T-cell (primary cell): ENCODE data around the gene DNASE1L2. TPM values are rescaled to one million over a fixed set of nuclear protein-coding genes. Genes with fewer than 3 reads are reported as not detected.
"Not testable (repeated sequence)": the region's sequence is repeated elsewhere in the genome, so short reads cannot be mapped to it uniquely, and the experiment has no call there.

Experiments
- ATAC-seq, 4 experiments: fragments of 200-7000 bp in 3 of 4; fragments of 150-1000 bp in 1 of 4; cut with Tn5 transposase; replicated peaks in 1 of 4; 1 replicate in 3 of 4; 2 replicates in 1 of 4; pipeline ENCODE4 v1.10.0; 2021; ENCODE audit warnings: moderate library complexity in 3 of 4, mild to moderate bottlenecking in 2 of 4, moderate number of reproducible peaks in 1 of 4
- CTCF ChIA-PET, 2 donors: fragments of 300-600 bp; sonication (Branson Sonifier 250); formaldehyde crosslinking; loops; one replicate each; lab custom pipeline; 2022; ENCODE audit warnings: antibody characterized with exemption in 2 of 2; lab: Charles Lee
- POLR2A ChIA-PET, 2 donors: fragments of 300-600 bp; sonication (Branson Sonifier 250); formaldehyde crosslinking; loops; one replicate each; lab custom pipeline; 2022; ENCODE audit warnings: antibody characterized with exemption in 2 of 2; lab: Charles Lee
- DNase-seq, 35 experiments: peaks; one replicate each; pipeline versions ENCODE4 v3.0.0 to v3.0.0-alpha.2; 2013 to 2023
- H3K27ac ChIP-seq: one replicate; pipeline ENCODE4 v1.5.1; 2013; ENCODE audit warnings: low read length
- H3K27me3 ChIP-seq, 2 experiments: replicated peaks in 1 of 2; 1 replicate in 1 of 2; 2 replicates in 1 of 2; pipeline versions ENCODE4 v1.6.1 to v1.7.0; 2013; ENCODE audit warnings: low read length in 1 of 2, mixed read lengths in 1 of 2; ENCODE audit not compliant: control insufficient read depth in 2 of 2, insufficient read depth in 2 of 2; ENCODE audit errors: extremely low read depth in 1 of 2
- H3K36me3 ChIP-seq, 2 donors: 1 replicate in 1 of 2; 2 replicates in 1 of 2; pipeline versions ENCODE4 v1.6.1 to v1.7.0; 2013; ENCODE audit warnings: low read length in 1 of 2; ENCODE audit not compliant: control insufficient read depth in 2 of 2, insufficient read depth in 1 of 2; ENCODE audit errors: extremely low read depth in 1 of 2
- H3K4me1 ChIP-seq, 2 experiments: 1 replicate in 1 of 2; 2 replicates in 1 of 2; pipeline versions ENCODE4 v1.6.1 to v1.7.0; 2013; ENCODE audit warnings: low read length in 2 of 2, mixed read lengths in 1 of 2; ENCODE audit not compliant: insufficient read depth in 2 of 2, control insufficient read depth in 1 of 2; ENCODE audit errors: extremely low read depth in 1 of 2
- H3K4me3 ChIP-seq, 2 donors: 1 replicate in 1 of 2; 2 replicates in 1 of 2; pipeline versions ENCODE4 v1.5.1 to v1.7.0; 2013; ENCODE audit warnings: mild to moderate bottlenecking in 2 of 2, low read length in 1 of 2, moderate library complexity in 1 of 2; ENCODE audit not compliant: control insufficient read depth in 1 of 2; ENCODE audit errors: extremely low read depth in 1 of 2
- H3K9me3 ChIP-seq: 2 replicates; pipeline ENCODE4 v1.7.0; 2013
- H3K27ac Mint-ChIP-seq, 2 donors: one replicate each; pipeline ENCODE4 v1.8.0; 2020 to 2021; ENCODE audit warnings: mild to moderate bottlenecking in 2 of 2, mixed read lengths in 2 of 2
- H3K27me3 Mint-ChIP-seq, 2 donors: one replicate each; pipeline ENCODE4 v1.8.0; 2021 to 2022; ENCODE audit warnings: mixed read lengths in 2 of 2
- H3K36me3 Mint-ChIP-seq: one replicate; pipeline ENCODE4 v1.8.0; 2021; ENCODE audit warnings: mixed read lengths
- H3K4me1 Mint-ChIP-seq, 3 donors: one replicate each; pipeline ENCODE4 v1.8.0; 2020 to 2022; ENCODE audit warnings: mixed read lengths in 3 of 3, mild to moderate bottlenecking in 1 of 3
- H3K4me3 Mint-ChIP-seq, 3 donors: one replicate each; pipeline ENCODE4 v1.8.0; 2020 to 2022; ENCODE audit warnings: mild to moderate bottlenecking in 3 of 3, mixed read lengths in 3 of 3, moderate library complexity in 3 of 3
- H3K9me3 Mint-ChIP-seq, 3 donors: one replicate each; pipeline ENCODE4 v1.8.0; 2020 to 2022; ENCODE audit warnings: mixed read lengths in 3 of 3
- WGBS: methylation state at CpG from one replicate; pipeline ENCODE4 v1.1.5; 2013; ENCODE audit warnings: missing lambda C conversion rate; ENCODE audit not compliant: insufficient coverage; 5-methylcytosine and 5-hydroxymethylcytosine counted together
- total RNA-seq, 35 experiments: library from RNA in 6 of 35; stranded (reverse) in 6 of 35; fragments of 120-200 nt in 1 of 35; gene quantifications; one replicate each; pipeline versions ENCODE4 v1.2.1 to v1.2.4 and lab custom pipeline; 2013 to 2026

The DNASE1L2 gene
- total RNA-seq, 5 donors from 2014 or later (not counting 1 experiment from before 2014, with no cell fraction given): 0.63 to 3.3 (median 1.9) TPM

DNA sequence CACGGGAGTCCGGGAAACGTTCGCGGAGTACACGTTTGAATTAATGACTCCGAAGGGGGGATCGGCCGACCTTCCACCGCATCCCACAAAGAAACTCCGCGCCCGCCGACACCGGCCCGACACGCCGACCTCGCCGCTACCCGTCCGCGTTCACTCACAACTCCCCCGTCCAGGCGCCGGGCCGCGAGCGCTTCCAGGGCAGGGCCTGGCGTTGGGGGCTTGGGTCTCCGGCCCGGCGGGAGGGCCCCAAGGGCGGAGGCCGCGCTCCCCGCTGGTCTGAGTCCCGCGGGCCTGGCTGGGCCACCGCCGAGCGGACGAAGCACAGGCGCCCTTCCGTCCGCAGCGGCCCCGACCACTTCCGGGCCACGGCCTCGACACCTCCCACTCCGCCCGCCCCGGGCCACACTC, 31.3 kb downstream of the DNASE1L2 start:
- H3K36me3 Mint-ChIP-seq, H3K9me3 ChIP-seq, H3K27me3 Mint-ChIP-seq, CTCF ChIA-PET, POLR2A ChIA-PET, H3K27me3 ChIP-seq, H3K9me3 Mint-ChIP-seq: not testable (repeated sequence)
- 0% methylated on average over 34 of the region's 54 CpGs for WGBS
- Mint-ChIP-seq H3K27ac (peak overlapping the region; percentile 96 to 99), H3K4me3 (peak overlapping the region; percentile 92 to 96 (median 94)), H3K4me1 (peaks cover 35 to 47% (median 42%) of the 10 kb centered on the region in 3 donors)
- Histone ChIP-seq H3K4me1 (peaks cover 4 to 35% of the 10 kb centered on the region in 2 experiments), H3K4me3 (peak overlapping the region; percentile 94), H3K36me3 (peaks cover 0 to 23% of the 10 kb centered on the region in 2 donors), H3K27ac (peak overlapping the region; percentile 93)
- DNase-seq: peak in 1 of 35 experiments; percentile 11
- peak; percentile 53 to 57 (median 54) for ATAC-seq

DNA sequence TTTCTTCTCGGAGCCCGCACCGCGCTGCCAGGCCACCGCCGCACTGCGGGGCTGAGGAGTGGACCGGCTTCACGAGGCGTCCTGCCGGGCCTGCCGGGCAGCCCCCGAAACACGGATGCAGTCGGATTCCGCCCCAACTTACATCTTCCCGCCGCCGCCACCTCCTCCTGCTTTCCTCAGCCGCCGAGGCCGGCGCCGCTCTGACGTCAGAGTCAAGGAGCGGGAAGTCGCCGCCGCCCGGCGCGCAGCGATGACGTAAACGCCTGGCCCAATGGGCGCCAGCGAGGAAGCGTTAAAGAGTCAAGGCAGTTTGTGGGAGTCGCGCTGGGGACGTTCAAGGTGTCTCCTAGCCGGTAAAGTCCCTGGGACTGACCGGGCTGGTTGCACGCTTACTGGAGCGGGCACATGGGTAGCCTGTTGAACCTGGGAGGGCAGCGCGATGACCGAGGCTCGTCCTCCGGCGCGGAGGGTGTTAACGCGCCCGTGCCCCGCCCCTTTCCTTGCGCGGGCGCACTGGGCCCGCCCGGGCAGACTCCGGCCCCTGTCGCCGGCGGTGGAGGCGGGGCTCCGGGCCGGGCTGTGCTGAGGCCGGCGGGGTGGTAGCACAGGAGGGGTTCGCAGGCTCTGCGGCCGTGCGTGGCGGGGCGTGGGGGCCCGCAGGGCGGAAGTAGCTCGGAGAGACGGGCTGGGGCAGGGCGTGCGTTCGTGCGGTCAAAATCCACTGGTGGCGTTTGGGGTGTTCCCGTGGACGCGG, 31.8 kb downstream of the DNASE1L2 start, which contains the start of gene RNPS1:
Gene RNPS1 (minus strand): TSS at position 214 of the 754 bp plus-strand sequence. CDS start 3,483 bp downstream, outside the sequence.
- Histone ChIP-seq H3K4me1 (peaks cover 4 to 35% of the 10 kb centered on the region in 2 experiments), H3K27me3 (no peaks in the 10 kb centered on the region), H3K9me3 (no peaks in the 10 kb centered on the region), H3K36me3 (peaks cover 0 to 17% of the 10 kb centered on the region in 2 donors), H3K27ac (peak within 1 kb of the TSS; percentile 93), H3K4me3 (peak within 1 kb of the TSS; percentile 94)
- H3K4me3 Mint-ChIP-seq: peak within 1 kb of the TSS; percentile 92 to 96 (median 94)
- peaks cover 4% of the 10 kb centered on the region for H3K36me3 Mint-ChIP-seq
- no peaks in the 10 kb centered on the region for H3K9me3 Mint-ChIP-seq
- peaks cover 35 to 47% (median 42%) of the 10 kb centered on the region in 3 donors for H3K4me1 Mint-ChIP-seq
- ChIA-PET CTCF (interaction anchor here in 1 of 2 donors (0.6 kb wide), 1 partner anchor 860 kb away, joined by 3 read pairs; no protein-coding TSS in a partner anchor), POLR2A (no interaction called here)
- peak; percentile 87 to 89 (median 88) for ATAC-seq
- H3K27me3 Mint-ChIP-seq: no peaks in the 10 kb centered on the region
- H3K27ac Mint-ChIP-seq: peak within 1 kb of the TSS; percentile 96 to 99
- peak; percentile 86 to 98 (median 94) for DNase-seq
- WGBS: under 1% methylated on average over 85 of the region's 88 CpGs

DNA sequence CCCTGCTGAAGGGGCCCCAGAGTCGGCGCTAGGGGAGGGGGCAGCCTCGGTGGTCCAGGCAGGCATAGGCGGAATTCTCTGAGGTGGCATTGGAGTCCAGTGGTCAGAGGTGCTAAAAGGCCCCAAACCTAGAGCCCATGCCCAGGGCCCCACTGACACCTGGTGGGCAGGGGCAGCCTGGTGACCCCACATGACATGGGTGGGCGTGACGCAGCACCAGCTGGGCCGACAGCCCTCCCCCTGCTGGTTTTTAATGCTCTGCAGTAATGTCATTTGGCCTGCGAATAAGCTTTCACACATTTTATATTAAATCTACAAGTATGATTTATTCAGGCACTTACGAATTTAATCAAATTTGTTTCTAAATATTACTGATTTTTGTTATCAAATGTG, 33.8 kb downstream of the DNASE1L2 start:
- no peak for ATAC-seq
- Mint-ChIP-seq H3K4me3 (peak overlapping the region; percentile 92 to 96 (median 94)), H3K27ac (no peak overlapping the region), H3K27me3 (no peaks in the 10 kb centered on the region), H3K9me3 (no peaks in the 10 kb centered on the region), H3K36me3 (no peaks in the 10 kb centered on the region), H3K4me1 (peaks cover 28 to 38% (median 34%) of the 10 kb centered on the region in 3 donors)
- POLR2A ChIA-PET: no interaction called here
- Histone ChIP-seq H3K9me3 (no peaks in the 10 kb centered on the region), H3K4me1 (peaks cover 4 to 35% of the 10 kb centered on the region in 2 experiments), H3K4me3 (no peak overlapping the region), H3K36me3 (no peaks in the 10 kb centered on the region), H3K27ac (no peak overlapping the region), H3K27me3 (no peaks in the 10 kb centered on the region)
- 100% methylated on average over 4 of the region's 9 CpGs for WGBS
- CTCF ChIA-PET: no interaction called here
- no peak for DNase-seq

DNA sequence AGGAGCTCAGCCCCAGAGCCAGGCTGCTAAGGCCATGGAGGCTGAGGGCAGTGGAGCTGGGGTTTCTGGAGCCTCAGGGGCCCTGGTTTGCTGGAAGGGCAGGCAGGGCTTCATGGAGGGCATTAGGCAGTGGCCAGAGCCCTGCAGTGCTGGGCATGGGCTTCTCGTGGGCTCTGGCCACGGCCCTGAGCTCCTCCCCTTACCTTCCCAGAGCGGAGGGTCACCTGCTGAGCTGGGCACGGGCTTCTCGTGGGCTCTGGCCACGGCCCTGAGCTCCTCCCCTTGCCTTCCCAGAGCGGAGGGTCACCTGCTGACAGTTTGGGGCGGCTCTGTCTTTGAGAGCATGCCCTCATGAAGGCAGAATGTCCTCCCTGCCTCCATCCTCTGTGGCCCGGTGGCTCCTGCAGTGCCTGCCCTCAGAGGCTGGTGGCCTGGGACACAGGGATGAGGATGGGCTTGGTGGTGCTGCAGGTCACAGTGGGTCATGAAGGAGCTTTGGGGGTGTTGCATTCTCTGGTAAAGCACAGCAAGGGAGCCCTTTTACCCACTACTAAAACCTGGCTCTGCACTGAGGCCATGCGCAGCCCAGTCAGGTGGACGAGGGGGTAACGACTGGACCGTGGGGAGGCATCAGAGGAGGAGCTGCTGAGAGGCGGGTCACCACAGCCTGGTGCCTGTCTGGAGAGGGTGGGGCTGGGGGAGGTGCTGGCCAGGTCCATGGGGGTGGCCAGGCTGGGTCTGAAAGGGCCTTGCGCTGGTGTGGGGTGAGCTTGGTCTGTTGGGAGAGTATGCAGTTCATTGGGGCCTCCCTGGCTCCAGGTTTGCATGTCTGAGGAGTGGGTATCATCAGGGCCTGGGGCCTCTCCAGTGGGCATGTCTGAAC, 34.6 kb downstream of the DNASE1L2 start:
- Histone ChIP-seq H3K9me3 (no peaks in the 10 kb centered on the region), H3K27ac (no peak overlapping the region), H3K4me3 (no peak overlapping the region), H3K36me3 (no peaks in the 10 kb centered on the region), H3K4me1 (peaks cover 4 to 30% of the 10 kb centered on the region in 2 experiments), H3K27me3 (no peaks in the 10 kb centered on the region)
- 91% methylated on average over 9 of the region's 15 CpGs for WGBS
- Mint-ChIP-seq H3K27ac (no peak overlapping the region), H3K27me3 (no peaks in the 10 kb centered on the region), H3K9me3 (no peaks in the 10 kb centered on the region), H3K36me3 (no peaks in the 10 kb centered on the region), H3K4me3 (no peak overlapping the region), H3K4me1 (peaks cover 22 to 30% (median 27%) of the 10 kb centered on the region in 3 donors)
- ATAC-seq (no peak), DNase-seq (no peak)
- ChIA-PET POLR2A (no interaction called here), CTCF (no interaction called here)

- Histone ChIP-seq H3K36me3 (no peaks in the 10 kb centered on the region), H3K4me1 (peaks cover 4 to 21% of the 10 kb centered on the region in 2 experiments), H3K27ac (no peak overlapping the region), H3K4me3 (no peak overlapping the region), H3K27me3 (no peaks in the 10 kb centered on the region), H3K9me3 (no peaks in the 10 kb centered on the region)
- no peaks in the 10 kb centered on the region for H3K36me3 Mint-ChIP-seq
- no peak overlapping the region for H3K27ac Mint-ChIP-seq
- no peak for DNase-seq
- POLR2A ChIA-PET: no interaction called here
- CTCF ChIA-PET: no interaction called here
- H3K4me3 Mint-ChIP-seq: no peak overlapping the region
- H3K4me1 Mint-ChIP-seq: peaks cover 11 to 19% (median 15%) of the 10 kb centered on the region in 3 donors
- no peak for ATAC-seq
- no peaks in the 10 kb centered on the region for H3K9me3 Mint-ChIP-seq
- no peaks in the 10 kb centered on the region for H3K27me3 Mint-ChIP-seq
- 95% methylated on average over 14 of the region's 14 CpGs for WGBS
Measured at GRCh38 chr16:2271848-2272461, 35.7 kb downstream of the DNASE1L2 start.

GRCh38 chr16:2273484-2273883, 37.2 kb downstream of the DNASE1L2 start:
- Mint-ChIP-seq H3K27me3 (no peaks in the 10 kb centered on the region), H3K27ac (no peak overlapping the region), H3K36me3 (no peaks in the 10 kb centered on the region), H3K4me3 (no peak overlapping the region), H3K9me3 (no peaks in the 10 kb centered on the region), H3K4me1 (peaks cover 8 to 14% (median 10%) of the 10 kb centered on the region in 3 donors)
- Histone ChIP-seq H3K9me3 (no peaks in the 10 kb centered on the region), H3K27ac (no peak overlapping the region), H3K27me3 (no peaks in the 10 kb centered on the region), H3K4me1 (peaks cover 4 to 20% of the 10 kb centered on the region in 2 experiments), H3K4me3 (no peak overlapping the region), H3K36me3 (no peaks in the 10 kb centered on the region)
- DNase-seq: no peak
- POLR2A ChIA-PET: no interaction called here
- CTCF ChIA-PET: no interaction called here
- ATAC-seq: no peak
- 94% methylated on average over 16 of the region's 16 CpGs for WGBS
